ENCODE results near the gene PPP6R2. TPM values are rescaled to one million over a fixed set of nuclear protein-coding genes. Genes with fewer than 3 reads are reported as not detected.

The PPP6R2 gene
- total RNA-seq, 1 donor from 2014 or later, result 55.9 TPM

DNA sequence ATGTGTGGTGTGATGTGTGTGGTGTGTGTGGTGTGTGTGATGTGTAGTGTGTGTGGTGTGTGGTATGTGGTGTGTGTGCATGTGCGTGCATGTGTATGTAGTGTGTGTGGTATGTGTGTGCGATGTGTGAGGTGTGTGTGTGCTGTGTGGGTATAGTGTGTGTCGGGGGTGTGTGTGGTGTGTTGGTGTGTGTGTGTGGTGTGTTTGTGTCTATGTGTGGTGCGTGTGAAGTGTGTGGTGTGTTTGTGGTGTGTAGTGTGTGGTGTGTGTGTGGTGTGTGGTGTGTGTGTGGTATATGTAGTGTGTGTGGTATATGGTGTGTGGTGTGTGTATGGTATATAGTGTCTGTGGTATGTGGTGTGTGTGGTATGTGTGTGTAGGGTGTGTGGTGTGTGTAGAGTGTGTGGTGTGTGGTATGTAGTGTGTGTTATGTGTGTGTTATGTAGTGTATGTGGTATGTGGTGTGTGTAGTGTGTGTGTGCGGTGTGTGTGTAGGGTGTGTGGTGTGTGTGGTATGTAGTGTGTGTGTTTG, 5.0 kb upstream of the PPP6R2 start:
- Mint-ChIP-seq H3K4me3 (no peak overlapping the region), H3K9me3 (no peaks in the 10 kb centered on the region), H3K4me1 (peaks cover 10% of the 10 kb centered on the region), H3K36me3 (ENCODE audit: low read depth) (no peaks in the 10 kb centered on the region), H3K27ac (ENCODE audit: unreplicated experiment) (no peak overlapping the region), H3K27me3 (ENCODE audit: low read depth) (no peaks in the 10 kb centered on the region)
- TF ChIP-seq, protein P1, sequence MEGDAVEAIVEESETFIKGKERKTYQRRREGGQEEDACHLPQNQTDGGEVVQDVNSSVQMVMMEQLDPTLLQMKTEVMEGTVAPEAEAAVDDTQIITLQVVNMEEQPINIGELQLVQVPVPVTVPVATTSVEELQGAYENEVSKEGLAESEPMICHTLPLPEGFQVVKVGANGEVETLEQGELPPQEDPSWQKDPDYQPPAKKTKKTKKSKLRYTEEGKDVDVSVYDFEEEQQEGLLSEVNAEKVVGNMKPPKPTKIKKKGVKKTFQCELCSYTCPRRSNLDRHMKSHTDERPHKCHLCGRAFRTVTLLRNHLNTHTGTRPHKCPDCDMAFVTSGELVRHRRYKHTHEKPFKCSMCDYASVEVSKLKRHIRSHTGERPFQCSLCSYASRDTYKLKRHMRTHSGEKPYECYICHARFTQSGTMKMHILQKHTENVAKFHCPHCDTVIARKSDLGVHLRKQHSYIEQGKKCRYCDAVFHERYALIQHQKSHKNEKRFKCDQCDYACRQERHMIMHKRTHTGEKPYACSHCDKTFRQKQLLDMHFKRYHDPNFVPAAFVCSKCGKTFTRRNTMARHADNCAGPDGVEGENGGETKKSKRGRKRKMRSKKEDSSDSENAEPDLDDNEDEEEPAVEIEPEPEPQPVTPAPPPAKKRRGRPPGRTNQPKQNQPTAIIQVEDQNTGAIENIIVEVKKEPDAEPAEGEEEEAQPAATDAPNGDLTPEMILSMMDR (conservative IDR thresholded peaks at IDR 0.05), result no peak
- DNase-seq (ENCODE audit: low read depth, low spot score), result no peak

DNA sequence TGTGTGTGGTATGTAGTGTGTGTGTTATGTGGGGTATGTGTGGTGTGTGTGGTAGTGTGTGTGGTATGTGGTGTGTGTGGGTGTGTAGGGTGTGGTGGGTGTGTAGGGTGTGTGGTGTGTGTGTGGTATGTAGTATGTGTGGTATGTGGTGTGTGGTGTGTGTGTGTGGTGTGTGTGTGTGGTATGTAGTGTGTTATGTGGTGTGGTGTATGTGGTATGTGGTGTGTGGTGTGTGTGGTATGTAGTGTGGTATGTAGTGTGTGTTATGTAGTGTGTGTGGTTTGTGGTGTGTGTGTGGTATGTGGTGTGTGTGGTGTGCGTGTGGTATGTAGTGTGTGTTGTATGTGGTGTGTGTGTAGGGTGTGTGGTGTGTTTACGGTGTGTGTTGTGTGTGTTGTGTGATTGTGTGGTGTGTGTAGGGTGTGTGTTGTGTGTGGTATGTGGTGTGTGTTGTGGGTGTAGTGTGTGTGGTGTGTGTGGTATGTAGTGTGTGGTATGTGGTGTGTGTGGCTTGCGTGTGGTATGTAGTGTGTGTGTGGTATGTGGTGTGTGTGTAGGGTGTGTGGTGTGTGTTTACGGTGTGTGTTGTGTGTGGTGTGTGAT, 4.2 kb upstream of the PPP6R2 start:
- no peak for DNase-seq (ENCODE audit: low read depth, low spot score)

DNA sequence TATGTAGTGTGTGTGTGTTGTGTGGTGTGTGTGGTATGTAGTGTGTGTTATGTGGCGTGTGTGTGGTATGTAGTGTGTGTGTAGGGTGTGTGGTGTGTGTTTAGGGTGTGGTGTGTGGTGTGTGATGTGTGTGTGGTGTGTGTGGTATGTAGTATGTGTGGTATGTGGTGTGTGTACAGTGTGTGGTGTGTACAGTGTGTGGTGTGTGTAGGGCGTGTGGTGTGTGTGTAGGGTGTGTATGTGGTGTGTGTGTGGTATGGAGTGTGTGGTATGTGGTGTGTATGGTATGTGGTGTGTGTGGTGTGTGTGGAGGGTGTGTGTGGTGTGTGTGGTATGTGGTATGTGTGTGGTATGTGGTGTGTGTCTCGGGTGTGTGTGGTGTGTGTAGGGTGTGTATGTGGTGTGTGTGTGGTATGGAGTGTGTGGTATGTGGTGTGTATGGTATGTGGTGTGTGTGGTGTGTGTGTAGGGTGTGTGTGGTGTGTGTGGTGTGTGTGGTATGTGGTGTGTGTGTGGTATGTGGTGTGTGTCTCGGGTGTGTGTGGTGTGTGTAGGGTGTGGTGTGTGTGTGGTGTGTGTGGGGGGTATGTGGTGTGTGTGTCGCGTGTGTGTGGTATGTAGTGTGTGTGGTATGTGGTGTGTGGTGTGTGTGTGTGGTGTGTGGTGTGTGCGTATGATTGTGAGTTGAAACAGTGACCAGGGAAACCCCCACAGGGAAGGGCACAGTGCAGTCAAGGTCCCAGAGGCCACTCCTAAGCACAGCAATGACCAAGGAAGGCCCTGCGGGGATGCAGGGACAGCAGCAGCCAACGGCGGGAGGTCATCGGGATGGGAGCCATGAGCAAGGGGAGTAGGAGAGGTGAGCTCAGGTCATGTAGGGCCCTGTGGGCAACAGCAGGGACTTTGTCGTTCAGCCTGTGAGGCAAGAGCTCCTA, 2.9 kb upstream of the PPP6R2 start:
- Mint-ChIP-seq H3K4me1 (peaks cover 10% of the 10 kb centered on the region), H3K9me3 (no peaks in the 10 kb centered on the region), H3K4me3 (no peak overlapping the region), H3K27ac (ENCODE audit: unreplicated experiment) (no peak overlapping the region), H3K27me3 (ENCODE audit: low read depth) (no peaks in the 10 kb centered on the region), H3K36me3 (ENCODE audit: low read depth) (no peaks in the 10 kb centered on the region)
- DNase-seq (ENCODE audit: low read depth, low spot score), result no peak
- TF ChIP-seq, protein P1 (conservative IDR thresholded peaks at IDR 0.05), result no peak

More for the DNA sequence above, 4.2 kb upstream of the PPP6R2 start:
- no peak overlapping the region for H3K27ac Mint-ChIP-seq (ENCODE audit: unreplicated experiment)
- TF ChIP-seq, protein P1 (conservative IDR thresholded peaks at IDR 0.05), result no peak
- no peaks in the 10 kb centered on the region for H3K36me3 Mint-ChIP-seq (ENCODE audit: low read depth)
- no peak overlapping the region for H3K4me3 Mint-ChIP-seq
- peaks cover 10% of the 10 kb centered on the region for H3K4me1 Mint-ChIP-seq
- no peaks in the 10 kb centered on the region for H3K9me3 Mint-ChIP-seq
- H3K27me3 Mint-ChIP-seq (ENCODE audit: low read depth), result no peaks in the 10 kb centered on the region

DNA sequence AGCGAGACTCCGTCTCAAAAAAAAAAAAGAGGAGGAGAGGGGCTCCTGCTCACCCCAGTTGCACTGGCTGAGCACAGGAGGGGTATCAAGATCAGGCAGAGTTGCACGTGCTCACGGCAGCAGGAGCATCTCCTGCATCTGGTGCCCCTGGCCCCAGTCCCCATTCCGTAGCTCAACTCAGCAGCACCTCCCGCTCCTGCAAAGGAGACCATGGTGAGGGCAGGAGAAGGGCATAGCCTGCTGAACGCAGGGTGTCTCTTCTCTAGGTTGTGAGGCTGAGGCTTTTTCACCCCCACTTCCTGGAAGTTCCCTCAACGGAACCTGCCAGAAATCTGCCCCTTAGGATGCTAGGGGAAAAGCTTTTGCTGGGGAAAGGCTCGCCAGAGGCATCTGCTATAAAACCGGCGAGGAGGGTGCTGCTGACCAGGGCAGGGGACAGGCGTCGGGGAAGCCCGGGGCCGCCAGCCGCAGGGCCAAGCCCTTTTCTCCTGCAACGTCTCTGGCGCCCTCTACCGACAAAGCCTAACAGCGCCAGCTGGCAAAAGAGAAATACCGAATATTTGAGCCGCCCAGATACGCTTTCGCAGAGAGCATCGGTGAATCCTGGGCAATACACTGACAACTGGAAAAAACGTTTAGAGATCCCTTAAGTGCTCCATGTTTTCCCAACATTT, 1.0 kb upstream of the PPP6R2 start:
- peak overlapping the region; percentile 78 for H3K27ac Mint-ChIP-seq (ENCODE audit: unreplicated experiment)
- DNase-seq (ENCODE audit: low read depth, low spot score), result peak; percentile 99
- peaks cover 10% of the 10 kb centered on the region for H3K4me1 Mint-ChIP-seq
- no peaks in the 10 kb centered on the region for H3K9me3 Mint-ChIP-seq
- TF ChIP-seq, protein P1 (conservative IDR thresholded peaks at IDR 0.05), result peak; percentile 99
- H3K36me3 Mint-ChIP-seq (ENCODE audit: low read depth), result no peaks in the 10 kb centered on the region
- H3K27me3 Mint-ChIP-seq (ENCODE audit: low read depth), result no peaks in the 10 kb centered on the region
- H3K4me3 Mint-ChIP-seq, result peak overlapping the region; percentile 98

DNA sequence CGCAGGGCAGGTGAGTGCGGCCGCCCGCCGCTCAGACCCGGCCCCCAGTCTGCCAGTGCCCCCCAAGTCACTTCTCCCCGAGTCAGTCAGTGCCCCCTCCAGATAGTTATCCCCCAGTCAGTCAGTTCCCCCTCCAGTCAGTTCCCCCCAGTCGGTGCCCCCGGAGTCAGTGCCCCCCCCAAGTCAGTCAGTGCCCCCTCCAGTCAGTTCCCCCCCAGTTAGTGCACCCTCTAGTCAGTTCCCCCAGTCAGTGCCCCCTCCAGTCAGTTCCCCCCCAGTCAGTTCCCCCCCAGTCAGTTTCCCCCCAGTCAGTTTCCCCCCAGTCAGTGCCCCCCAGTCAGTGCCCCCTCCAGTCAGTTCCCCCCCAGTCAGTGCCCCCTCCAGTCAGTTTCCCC, 411 bp downstream of the PPP6R2 start:
- H3K27ac Mint-ChIP-seq (ENCODE audit: unreplicated experiment), result no peak overlapping the region
- H3K27me3 Mint-ChIP-seq (ENCODE audit: low read depth), result no peaks in the 10 kb centered on the region
- peaks cover 10% of the 10 kb centered on the region for H3K4me1 Mint-ChIP-seq
- H3K9me3 Mint-ChIP-seq, result no peaks in the 10 kb centered on the region
- DNase-seq (ENCODE audit: low read depth, low spot score), result no peak
- H3K4me3 Mint-ChIP-seq, result no peak overlapping the region
- no peaks in the 10 kb centered on the region for H3K36me3 Mint-ChIP-seq (ENCODE audit: low read depth)
- TF ChIP-seq, protein P1 (conservative IDR thresholded peaks at IDR 0.05), result no peak

Data from neural crest cell (in vitro differentiated cells).